Mucosa of descending colon (tissue), 3 donors: ENCODE measurements around the gene SMIM36. TPM values are rescaled to one million over a fixed set of nuclear protein-coding genes. Genes with fewer than 3 reads are reported as not detected.
"Not testable (repeated sequence)": the region's sequence is repeated elsewhere in the genome, so short reads cannot be mapped to it uniquely, and the experiment has no call there.

Experiments
- ATAC-seq: fragments of 200-7000 bp; cut with Tn5 transposase; one replicate; pipeline ENCODE4 v1.9.1; 2020; ENCODE audit warnings: mild to moderate bottlenecking, moderate library complexity
- DNase-seq, 3 donors: peaks; one replicate each; pipeline ENCODE4 v3.0.0-alpha.2; 2020
- H3K36me3 ChIP-seq: fragments of 200-600 bp; one replicate; pipeline ENCODE4 v1.8.0; 2021; ENCODE audit warnings: low read depth, mild to moderate bottlenecking
- H3K4me1 ChIP-seq: fragments of 200-600 bp; one replicate; pipeline ENCODE4 v1.8.0; 2021; ENCODE audit warnings: low read depth, mild to moderate bottlenecking
- H3K4me3 ChIP-seq: fragments of 200-600 bp; one replicate; pipeline ENCODE4 v1.8.0; 2021; ENCODE audit warnings: mild to moderate bottlenecking
- H3K9me3 ChIP-seq: fragments of 200-600 bp; one replicate; pipeline ENCODE4 v1.8.0; 2021; ENCODE audit warnings: mild to moderate bottlenecking
- CTCF ChIP-seq: fragments of 200-600 bp; IDR thresholded peaks from one replicate; pipeline ENCODE4 v1.8.0; 2022; ENCODE audit warnings: antibody characterized with exemption, mild to moderate bottlenecking
- intact Hi-C, 2 donors: fragments of 100-400 bp; cut with DNase I in 1 of 2; cut with micrococcal nuclease in 1 of 2; formaldehyde crosslinking; loops; one replicate each; pipeline versions ENCODE4 v1.11.0 to v1.11.1; 2022; cut with DNase I, micrococcal nuclease
- total RNA-seq, 3 donors: library from RNA; stranded (reverse); fragmentation: NEBNext Ultra II Directional in 2 of 3; extraction: Animal tissue kit (Norgen Biotek cat#: 25700) in 2 of 3; gene quantifications; one replicate each; pipeline versions ENCODE4 v1.2.1 to v1.2.4, GENCODE V29; 2021 to 2023
- donor health status: DM: no; HTN: no; CAD: no; lungs with moderate emphysema.
- donor health status: DM: no; HTN: no; CAD: no.
- donor health status: DM: no; HTN: yes; CAD: no.

The SMIM36 gene
- total RNA-seq, 3 donors from 2014 or later: not detected

- intact Hi-C loops: no loop called here
- no peak for TF ChIP-seq CTCF
- Histone ChIP-seq H3K36me3 (no peaks in the 10 kb centered on the region), H3K4me3 (no peak overlapping the region), H3K9me3 (no peaks in the 10 kb centered on the region), H3K4me1 (peaks cover 21% of the 10 kb centered on the region)
- DNase-seq (no peak), ATAC-seq (no peak)
These were observed 64.6 kb downstream of the SMIM36 start for GRCh38 chr17:55446581-55447205.

DNA sequence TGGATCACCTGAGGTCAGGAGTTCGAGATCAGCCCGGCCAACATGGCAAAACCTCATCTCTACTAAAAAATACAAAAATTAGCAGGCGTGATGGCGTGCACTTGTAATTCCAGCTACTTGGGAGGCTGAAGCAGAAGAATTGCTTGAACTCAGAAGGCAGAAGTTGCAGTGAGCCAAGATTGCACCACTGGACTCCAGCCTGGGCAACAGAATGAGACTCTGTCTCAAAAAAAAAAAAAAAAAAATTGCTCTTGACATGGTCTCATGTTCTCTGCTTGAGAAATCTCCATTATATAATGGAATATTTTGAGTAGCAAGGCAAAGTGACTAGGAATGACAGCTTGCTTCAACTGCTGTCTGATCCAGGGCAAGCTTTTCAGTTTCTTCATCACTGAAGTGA lies 65.2 kb downstream of the SMIM36 start:
- H3K4me3 ChIP-seq, H3K36me3 ChIP-seq, intact Hi-C loops, DNase-seq, ATAC-seq, H3K9me3 ChIP-seq: not testable (repeated sequence)
- H3K4me1 ChIP-seq: peaks cover 21% of the 10 kb centered on the region

- intact Hi-C loops: no loop called here
- Histone ChIP-seq H3K9me3 (no peaks in the 10 kb centered on the region), H3K4me1 (peaks cover 12% of the 10 kb centered on the region), H3K4me3 (no peak overlapping the region), H3K36me3 (no peaks in the 10 kb centered on the region)
- TF ChIP-seq CTCF: no peak
- peak in 1 of 3 donors; percentile 21 for DNase-seq
- peak; percentile 70 for ATAC-seq
These were observed 66.5 kb downstream of the SMIM36 start for GRCh38 chr17:55444471-55445441.

DNA sequence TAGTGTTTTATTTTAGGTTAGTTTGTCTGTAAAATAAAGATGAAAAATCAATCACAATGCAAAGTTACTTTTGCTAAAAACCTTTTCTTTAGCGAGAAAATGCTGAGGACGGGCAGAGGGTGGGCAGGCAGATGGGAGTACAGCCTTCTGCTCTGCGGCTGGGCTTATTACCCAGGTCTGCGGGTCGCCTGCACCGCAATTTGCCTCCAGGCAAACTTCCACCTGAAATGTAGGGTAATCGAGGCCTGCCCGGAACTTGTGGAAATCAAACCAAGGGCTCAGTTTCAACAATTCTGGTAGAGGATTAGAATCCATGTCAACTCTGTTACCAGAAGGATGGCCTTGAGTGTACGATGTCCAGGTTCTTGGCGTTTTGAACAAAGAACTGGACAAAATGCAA lies 67.3 kb downstream of the SMIM36 start:
- no peak for ATAC-seq
- Histone ChIP-seq H3K9me3 (no peaks in the 10 kb centered on the region), H3K4me1 (peaks cover 8% of the 10 kb centered on the region), H3K4me3 (no peak overlapping the region), H3K36me3 (no peaks in the 10 kb centered on the region)
- intact Hi-C loops: no loop called here
- DNase-seq: no peak
- no peak for TF ChIP-seq CTCF

DNA sequence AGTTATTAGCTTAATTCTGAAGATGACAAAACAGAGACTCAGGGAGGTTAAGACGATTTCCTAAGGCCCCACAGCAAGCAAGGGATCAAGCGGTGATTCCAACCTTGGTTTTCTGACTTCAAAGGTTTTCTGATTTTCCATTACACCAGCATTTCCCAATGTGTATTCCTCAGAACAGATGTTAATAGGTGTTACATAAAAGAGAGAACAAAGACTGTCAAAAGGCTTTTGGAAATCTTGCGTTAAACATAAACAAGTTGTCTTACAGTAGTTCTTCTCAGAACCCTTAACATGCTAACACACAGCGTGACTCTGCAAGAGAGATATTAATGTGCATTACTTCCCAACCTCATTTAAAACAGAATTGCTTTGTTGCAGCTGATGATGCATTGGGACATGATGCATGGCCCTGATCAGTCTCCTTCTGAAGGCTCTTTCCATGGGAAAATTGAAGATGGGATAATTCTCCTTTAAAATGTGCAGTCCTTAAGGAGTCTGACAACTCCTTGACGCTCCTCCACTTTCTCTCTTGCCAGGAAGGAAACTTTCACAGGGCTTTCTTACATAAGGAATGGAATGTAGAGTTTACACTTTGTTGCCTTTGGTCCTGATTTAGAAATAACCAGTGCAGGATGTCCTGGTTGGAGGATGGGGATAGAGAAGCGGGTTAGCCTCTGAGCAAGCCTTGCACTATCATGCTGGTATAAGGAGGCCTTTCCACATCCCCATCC lies 68.1 kb downstream of the SMIM36 start:
- H3K4me3 ChIP-seq: no peak overlapping the region
- ATAC-seq (no peak), DNase-seq (no peak)
- intact Hi-C loops: no loop called here
- peaks cover 8% of the 10 kb centered on the region for H3K4me1 ChIP-seq
- H3K36me3 ChIP-seq: no peaks in the 10 kb centered on the region
- TF ChIP-seq CTCF: no peak
- no peaks in the 10 kb centered on the region for H3K9me3 ChIP-seq
